ENCODE data around the gene MBTPS1. TPM values are rescaled to one million over a fixed set of nuclear protein-coding genes. Genes with fewer than 3 reads are reported as not detected.

The MBTPS1 gene
- total RNA-seq, 4 donors from 2014 or later = 36.3 to 77.6 (median 53.0) TPM

DNA sequence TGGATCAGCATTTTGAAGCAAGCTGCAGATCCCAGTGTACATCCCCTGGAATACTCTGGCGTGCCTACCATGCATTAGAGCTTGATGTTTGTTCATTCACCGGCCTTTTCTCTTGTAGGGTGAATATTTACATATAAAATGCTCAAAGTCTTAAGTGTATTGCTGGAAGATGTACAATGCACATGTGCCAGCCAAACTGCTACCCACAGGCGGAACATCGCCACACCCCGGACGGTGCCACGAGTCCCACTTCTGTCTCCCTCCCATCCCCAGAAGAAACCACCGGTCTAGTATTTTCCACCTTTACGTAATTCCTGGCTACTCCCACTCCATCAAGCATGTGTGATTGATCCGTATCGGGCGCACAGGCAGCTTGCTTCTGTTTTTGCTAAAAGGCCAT lies 78.3 kb downstream of the MBTPS1 start:
- no peak for TF ChIP-seq POLR2A (IDR thresholded peaks at IDR 0.05)
- TF ChIP-seq, protein P1, sequence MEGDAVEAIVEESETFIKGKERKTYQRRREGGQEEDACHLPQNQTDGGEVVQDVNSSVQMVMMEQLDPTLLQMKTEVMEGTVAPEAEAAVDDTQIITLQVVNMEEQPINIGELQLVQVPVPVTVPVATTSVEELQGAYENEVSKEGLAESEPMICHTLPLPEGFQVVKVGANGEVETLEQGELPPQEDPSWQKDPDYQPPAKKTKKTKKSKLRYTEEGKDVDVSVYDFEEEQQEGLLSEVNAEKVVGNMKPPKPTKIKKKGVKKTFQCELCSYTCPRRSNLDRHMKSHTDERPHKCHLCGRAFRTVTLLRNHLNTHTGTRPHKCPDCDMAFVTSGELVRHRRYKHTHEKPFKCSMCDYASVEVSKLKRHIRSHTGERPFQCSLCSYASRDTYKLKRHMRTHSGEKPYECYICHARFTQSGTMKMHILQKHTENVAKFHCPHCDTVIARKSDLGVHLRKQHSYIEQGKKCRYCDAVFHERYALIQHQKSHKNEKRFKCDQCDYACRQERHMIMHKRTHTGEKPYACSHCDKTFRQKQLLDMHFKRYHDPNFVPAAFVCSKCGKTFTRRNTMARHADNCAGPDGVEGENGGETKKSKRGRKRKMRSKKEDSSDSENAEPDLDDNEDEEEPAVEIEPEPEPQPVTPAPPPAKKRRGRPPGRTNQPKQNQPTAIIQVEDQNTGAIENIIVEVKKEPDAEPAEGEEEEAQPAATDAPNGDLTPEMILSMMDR (IDR thresholded peaks at IDR 0.05) = no peak

DNA sequence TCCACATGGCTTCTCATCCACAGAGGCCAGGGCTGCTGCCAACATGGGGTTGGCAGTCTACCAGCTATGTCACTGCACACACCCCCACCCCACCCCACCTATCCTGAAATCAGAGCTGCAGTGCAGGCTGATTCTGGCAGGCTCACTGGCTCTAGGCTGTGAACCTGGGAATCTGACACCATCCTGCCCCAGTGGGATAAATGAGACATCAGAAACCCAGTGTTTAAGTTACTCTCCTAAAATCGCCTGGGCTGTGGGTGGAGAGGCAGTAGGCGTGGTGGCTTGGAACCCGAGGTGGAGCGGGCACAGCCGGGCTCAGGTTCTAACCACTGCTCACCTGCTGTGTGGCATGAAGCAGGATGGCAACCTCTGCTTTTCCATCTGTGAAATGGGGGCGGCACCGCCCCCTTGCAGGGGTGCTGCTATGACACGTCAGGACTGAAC lies 79.7 kb downstream of the MBTPS1 start:
- no peak for DNase-seq
- WGBS, 2 donors = 74 to 86% methylated on average over 4 to 7 of the region's 8 CpGs
- H3K9me3 ChIP-seq = peaks cover 0 to 10% (median 0%) of the 10 kb centered on the region in 3 donors
- intact Hi-C loops (cut with DNase I) = no loop called here
- peaks cover 0 to 58% (median 0%) of the 10 kb centered on the region in 4 donors for H3K27me3 ChIP-seq
- peaks cover 0 to 10% (median 0%) of the 10 kb centered on the region in 3 donors for H3K4me1 ChIP-seq
- H3K27ac ChIP-seq = no peak overlapping the region
- no peak overlapping the region for H3K4me3 ChIP-seq
- H3K36me3 ChIP-seq = no peaks in the 10 kb centered on the region
- TF ChIP-seq POLR2A (IDR thresholded peaks at IDR 0.05) = no peak
- TF ChIP-seq, protein P1 (IDR thresholded peaks at IDR 0.05) = no peak

More for the DNA sequence above, 78.3 kb downstream of the MBTPS1 start:
- 73 to 84% methylated on average over 12 of the region's 12 CpGs for WGBS, 2 donors
- H3K27me3 ChIP-seq = peaks cover 0 to 67% (median 2%) of the 10 kb centered on the region in 4 donors
- no peak overlapping the region for H3K4me3 ChIP-seq
- peaks cover 0 to 19% (median 0%) of the 10 kb centered on the region in 3 donors for H3K4me1 ChIP-seq
- no peak for DNase-seq
- no peak overlapping the region for H3K27ac ChIP-seq
- intact Hi-C loops (cut with DNase I) = no loop called here
- peaks cover 0 to 10% (median 0%) of the 10 kb centered on the region in 3 donors for H3K9me3 ChIP-seq
- H3K36me3 ChIP-seq = no peaks in the 10 kb centered on the region

DNA sequence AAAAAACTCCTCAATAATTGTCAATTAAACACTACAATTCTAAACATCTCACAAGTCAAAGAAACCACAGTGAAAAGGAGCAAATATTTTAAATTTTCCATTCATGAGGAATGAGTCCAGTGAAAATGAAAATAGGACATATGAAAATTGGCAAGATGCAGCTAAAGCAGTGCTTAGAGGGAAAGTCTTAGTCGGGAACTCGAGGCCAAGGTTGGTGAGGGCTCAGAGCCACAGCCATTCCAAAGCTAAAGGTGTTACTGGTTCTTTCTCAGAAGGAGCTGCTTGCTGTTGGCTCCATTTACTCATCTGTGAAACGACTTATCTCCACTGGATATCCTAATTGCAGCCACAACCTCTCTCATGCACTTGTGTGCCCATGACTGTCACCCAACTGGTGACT lies 80.6 kb downstream of the MBTPS1 start:
- intact Hi-C loops (cut with DNase I) = no loop called here
- DNase-seq = no peak
- peaks cover 0 to 55% (median 0%) of the 10 kb centered on the region in 4 donors for H3K27me3 ChIP-seq
- peaks cover 0 to 8% (median 0%) of the 10 kb centered on the region in 3 donors for H3K4me1 ChIP-seq
- 14 to 56% methylated on average over 2 to 3 of the region's 3 CpGs for whole genome bisulfite sequencing, 2 donors
- no peaks in the 10 kb centered on the region for H3K36me3 ChIP-seq
- TF ChIP-seq, protein P1 (IDR thresholded peaks at IDR 0.05) = no peak
- TF ChIP-seq POLR2A (IDR thresholded peaks at IDR 0.05) = no peak
- H3K4me3 ChIP-seq = no peak overlapping the region
- peaks cover 0 to 10% (median 0%) of the 10 kb centered on the region in 3 donors for H3K9me3 ChIP-seq
- no peak overlapping the region for H3K27ac ChIP-seq

DNA sequence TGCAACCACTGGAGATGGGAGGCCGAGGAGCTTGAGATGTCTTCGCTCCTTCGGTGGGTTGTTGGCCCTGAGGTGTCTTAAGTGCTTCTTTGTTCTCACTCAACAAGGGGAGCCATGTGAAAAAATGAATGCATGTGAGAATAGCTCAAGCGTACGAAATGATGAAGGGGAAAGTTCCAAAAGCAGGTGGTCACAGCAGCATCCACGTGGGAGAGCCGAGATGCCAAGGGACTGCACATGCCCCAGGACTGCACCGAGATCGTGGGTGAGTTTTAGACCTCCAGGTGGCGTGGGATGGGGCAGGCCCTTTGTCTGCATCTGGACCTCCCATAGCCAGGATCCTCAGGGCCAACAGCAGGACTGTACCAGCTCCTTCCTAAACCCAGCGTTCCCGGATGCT lies 82.2 kb downstream of the MBTPS1 start:
- Histone ChIP-seq H3K36me3 (no peaks in the 10 kb centered on the region), H3K27ac (no peak overlapping the region), H3K4me3 (no peak overlapping the region), H3K4me1 (no peaks in the 10 kb centered on the region), H3K27me3 (peaks cover 0 to 46% (median 0%) of the 10 kb centered on the region in 4 donors), H3K9me3 (peaks cover 0 to 10% (median 0%) of the 10 kb centered on the region in 3 donors)
- TF ChIP-seq, protein P1 (IDR thresholded peaks at IDR 0.05) = no peak
- TF ChIP-seq POLR2A (IDR thresholded peaks at IDR 0.05) = no peak
- intact Hi-C loops (cut with DNase I) = no loop called here
- WGBS, 2 donors = 70 to 89% methylated on average over 11 to 12 of the region's 12 CpGs
- DNase-seq = no peak

DNA sequence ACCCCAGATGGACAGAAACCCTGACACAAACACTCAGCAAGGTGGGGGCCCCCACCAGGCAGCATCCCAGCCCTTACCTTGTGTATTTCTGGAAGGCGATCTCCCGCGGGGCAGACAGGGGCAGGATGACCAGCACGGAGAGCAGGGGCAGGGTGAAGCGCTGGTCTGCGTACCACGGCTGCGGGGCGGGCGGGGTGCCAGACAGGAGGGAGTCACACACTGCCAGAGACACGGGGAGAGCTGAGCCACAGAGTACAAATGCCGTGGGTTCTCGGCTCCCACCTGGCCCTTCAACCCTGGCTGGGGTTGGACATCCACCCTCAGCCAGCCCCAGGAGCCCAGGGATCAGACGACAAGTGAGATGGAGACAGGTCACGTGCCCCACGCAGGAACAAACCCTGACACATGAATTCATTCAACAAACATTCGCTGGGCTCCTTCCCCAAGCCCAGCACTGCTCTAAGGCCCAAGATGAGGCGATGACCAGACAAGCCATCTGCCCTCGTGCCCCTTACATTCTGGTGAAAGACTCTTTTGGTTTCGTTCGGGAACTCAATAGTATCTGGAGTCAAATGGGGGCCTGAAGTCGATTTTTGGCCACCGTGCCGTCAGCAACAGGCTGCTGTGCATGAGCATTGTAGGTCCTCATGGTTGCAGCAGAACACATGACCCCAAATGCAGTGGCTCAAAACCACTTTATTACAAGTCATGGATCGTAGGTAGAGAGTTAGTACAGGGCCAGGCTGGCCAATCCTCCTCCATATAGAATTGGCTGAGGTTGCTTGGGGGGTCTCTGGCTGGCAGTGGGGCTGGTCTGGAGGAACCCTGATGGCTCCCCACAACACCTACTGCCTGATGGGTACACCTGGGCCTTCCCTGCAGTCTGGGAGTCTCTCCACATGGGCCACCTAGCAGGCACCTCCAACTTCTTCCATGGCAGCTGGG lies 83.2 kb downstream of the MBTPS1 start:
- H3K36me3 ChIP-seq = no peaks in the 10 kb centered on the region
- WGBS, 2 donors = 68 to 100% methylated on average over 2 to 14 of the region's 25 CpGs
- H3K27me3 ChIP-seq = peaks cover 0 to 36% (median 0%) of the 10 kb centered on the region in 4 donors
- no peak overlapping the region for H3K4me3 ChIP-seq
- no peak for TF ChIP-seq POLR2A (IDR thresholded peaks at IDR 0.05)
- TF ChIP-seq, protein P1 (IDR thresholded peaks at IDR 0.05) = no peak
- no peak for DNase-seq
- H3K27ac ChIP-seq = no peak overlapping the region
- peaks cover 0 to 10% (median 0%) of the 10 kb centered on the region in 3 donors for H3K9me3 ChIP-seq
- intact Hi-C loops (cut with DNase I) = no loop called here
- H3K4me1 ChIP-seq = no peaks in the 10 kb centered on the region

Measured in esophagus squamous epithelium (tissue), 5 donors.